HG02970 (cell line): ENCODE results near the gene STAT5B.
"Not testable (repeated sequence)": the region's sequence is repeated elsewhere in the genome, so short reads cannot be mapped to it uniquely, and the experiment has no call there.

ENCODE experiments used
- ATAC-seq: cut with Tn5 transposase; IDR thresholded peaks from one replicate; pipeline ENCODE4 v1.9.1; 2021; ENCODE audit warnings: mild to moderate bottlenecking, moderate library complexity, moderate number of reproducible peaks; ENCODE audit not compliant: unreplicated experiment, low FRiP score

STAT5B gene

DNA sequence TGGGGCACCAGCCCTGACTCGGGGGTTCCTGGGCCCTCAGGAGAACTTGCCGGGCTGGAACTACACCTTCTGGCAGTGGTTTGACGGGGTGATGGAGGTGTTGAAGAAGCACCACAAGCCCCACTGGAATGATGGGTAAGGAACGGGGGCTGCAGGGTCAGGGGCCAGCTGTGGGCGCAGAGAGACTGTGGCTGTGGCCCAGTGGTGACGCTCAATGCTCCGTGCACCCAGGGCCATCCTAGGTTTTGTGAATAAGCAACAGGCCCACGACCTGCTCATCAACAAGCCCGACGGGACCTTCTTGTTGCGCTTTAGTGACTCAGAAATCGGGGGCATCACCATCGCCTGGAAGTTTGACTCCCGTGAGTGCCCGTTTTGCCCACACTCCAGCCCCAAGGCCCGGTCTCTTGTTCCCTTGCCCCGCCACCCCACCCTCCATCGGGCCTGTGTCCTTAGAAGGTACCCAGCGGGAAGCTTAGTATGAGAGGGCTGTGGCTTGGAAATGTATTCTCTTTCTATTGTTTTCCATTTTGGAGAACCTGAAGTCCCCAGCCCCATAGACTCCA lies 31.3 kb upstream of the STAT5B start:
- ATAC-seq: no peak

DNA sequence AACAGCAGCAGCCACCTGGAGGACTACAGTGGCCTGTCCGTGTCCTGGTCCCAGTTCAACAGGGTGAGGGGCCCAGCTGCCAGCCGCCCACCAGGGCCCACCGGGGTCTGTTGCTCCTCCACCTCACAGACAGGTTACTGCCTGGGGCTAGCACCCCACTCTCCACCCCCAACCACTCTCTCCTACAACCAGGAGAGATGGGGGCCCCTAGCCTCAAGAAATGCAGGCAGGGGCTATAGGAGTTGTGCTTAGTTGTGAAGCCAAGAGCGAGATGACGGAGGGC lies 30.1 kb upstream of the STAT5B start:
- ATAC-seq: no peak

DNA sequence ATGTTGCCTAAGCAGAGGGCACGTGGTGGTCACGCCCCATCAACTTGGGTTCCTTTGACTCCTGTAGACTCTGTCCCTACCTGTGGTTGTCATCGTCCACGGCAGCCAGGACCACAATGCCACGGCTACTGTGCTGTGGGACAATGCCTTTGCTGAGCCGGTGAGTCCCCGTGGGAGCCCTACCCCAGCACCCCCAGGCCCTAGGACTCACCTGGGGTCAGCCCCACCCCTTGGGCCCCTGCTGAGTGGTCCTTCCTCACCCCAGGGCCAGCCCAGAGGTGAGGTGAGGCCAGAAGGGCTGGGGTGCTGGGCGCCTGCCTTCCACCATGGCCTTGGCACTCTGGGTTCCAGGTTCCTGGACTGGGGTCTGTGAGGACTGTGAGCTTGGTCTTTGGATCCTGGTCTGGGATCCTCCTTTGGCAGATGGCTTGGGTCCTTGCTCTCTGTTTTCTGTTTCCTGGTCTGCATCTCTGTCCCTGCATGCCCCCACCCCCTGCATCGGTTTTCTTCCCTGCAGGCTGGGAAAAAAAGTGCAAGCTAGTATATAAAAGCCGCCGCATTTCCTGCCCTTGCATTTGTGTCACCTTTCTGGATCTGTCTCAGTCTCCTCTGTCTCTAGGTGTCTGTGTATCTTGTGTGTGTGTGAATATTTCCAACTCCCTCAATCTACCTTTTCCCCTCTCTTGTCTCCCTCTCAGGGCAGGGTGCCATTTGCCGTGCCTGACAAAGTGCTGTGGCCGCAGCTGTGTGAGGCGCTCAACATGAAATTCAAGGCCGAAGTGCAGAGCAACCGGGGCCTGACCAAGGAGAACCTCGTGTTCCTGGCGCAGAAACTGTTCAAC lies 29.6 kb upstream of the STAT5B start:
- ATAC-seq: no peak

DNA sequence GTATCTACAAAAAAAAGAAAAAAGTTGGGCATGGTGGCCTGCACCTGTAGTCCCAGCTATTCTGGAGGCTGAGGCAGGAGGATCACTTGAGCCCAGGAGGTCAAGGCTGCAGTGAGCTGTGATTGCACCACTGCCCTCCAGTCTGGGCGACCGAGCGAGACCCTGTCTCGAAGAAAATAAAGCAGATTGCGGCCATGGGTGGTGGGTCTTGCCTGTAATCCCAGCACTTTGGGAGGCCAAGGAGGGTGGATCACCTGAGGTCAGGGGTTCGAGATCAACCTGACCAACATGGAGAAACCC lies 28.8 kb upstream of the STAT5B start:
- ATAC-seq: not testable (repeated sequence)

DNA sequence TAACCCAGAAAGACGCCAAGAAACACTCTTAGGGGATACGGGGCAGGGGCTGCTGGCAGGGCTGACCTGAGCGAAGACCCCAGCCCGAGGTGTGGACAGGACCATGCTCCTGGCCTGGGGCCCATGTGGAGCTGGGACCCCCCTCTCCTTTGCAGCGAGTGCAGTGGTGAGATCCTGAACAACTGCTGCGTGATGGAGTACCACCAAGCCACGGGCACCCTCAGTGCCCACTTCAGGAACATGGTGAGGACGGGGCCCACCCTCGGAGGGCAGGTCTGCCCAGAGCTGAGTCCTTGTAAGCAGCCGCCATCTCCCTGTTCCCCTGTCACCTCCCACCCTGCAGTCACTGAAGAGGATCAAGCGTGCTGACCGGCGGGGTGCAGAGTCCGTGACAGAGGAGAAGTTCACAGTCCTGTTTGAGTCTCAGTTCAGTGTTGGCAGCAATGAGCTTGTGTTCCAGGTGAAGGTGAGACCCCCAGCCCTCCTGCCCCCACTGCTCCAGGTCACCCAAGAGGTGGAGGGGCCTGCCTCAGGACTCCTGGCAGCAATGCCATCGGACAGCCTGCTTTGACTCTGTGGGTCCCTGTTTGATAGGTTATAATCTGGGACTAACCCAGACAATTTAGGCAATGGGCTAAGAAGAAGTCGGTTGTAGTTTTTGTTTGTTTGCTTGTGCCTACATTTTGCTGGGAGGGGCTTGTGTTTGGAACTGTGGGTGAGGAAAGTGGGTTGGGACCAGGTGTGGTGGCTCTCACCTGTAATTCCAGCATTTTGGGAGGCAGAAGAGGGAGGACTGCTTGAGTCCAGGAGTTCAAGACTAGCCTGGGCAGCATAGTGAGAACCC lies 28.2 kb upstream of the STAT5B start:
- ATAC-seq: no peak

DNA sequence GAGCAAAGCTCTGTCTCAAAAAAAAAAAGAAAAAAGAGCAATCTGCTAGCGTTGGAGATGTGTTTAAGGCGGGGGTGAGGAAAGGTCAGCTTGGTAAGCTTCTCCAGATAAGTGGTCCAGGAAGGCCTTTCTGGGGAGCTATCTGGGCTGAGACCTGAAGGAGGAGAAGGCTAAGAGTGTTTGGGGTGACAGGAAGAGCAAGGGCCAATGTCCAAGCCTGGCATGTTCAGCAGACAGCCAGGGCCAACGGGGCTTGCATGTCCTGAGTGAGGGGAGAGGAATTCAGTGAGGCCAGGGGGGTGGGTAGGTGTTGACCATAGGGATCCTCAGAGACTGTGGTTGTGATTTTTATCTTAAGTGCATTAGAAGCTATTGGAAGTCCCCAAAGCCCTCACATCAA lies 27.5 kb upstream of the STAT5B start:
- ATAC-seq: no peak

DNA sequence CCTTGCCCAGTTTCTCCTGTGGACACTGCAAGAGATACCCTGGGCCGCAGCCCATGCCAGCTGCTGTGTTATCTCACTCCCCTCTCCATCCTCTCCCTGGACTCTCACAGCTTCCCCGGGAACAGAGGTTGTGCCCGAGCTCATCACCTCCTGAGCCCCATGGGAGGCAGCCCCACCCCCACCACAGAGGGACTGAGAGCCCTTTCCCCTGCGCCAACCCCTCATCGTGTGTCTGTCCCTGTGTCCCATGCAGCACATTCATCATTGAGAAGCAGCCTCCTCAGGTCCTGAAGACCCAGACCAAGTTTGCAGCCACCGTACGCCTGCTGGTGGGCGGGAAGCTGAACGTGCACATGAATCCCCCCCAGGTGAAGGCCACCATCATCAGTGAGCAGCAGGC lies 24.8 kb upstream of the STAT5B start:
- no peak for ATAC-seq

DNA sequence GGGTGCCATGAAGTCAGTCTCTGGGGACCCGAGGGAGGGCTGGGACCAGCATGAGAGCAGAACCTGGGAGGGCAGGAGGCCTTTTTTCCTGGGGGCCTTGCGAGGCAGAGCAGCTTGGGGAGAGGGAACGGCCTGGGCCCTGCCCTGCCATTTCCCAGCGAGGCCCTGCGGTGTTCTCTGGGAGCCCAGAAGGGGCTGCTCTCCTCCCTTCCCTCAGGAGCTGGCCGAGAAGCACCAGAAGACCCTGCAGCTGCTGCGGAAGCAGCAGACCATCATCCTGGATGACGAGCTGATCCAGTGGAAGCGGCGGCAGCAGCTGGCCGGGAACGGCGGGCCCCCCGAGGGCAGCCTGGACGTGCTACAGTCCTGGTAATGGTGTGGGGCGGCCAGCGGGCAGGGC lies 23.7 kb upstream of the STAT5B start:
- ATAC-seq: not testable (repeated sequence)

DNA sequence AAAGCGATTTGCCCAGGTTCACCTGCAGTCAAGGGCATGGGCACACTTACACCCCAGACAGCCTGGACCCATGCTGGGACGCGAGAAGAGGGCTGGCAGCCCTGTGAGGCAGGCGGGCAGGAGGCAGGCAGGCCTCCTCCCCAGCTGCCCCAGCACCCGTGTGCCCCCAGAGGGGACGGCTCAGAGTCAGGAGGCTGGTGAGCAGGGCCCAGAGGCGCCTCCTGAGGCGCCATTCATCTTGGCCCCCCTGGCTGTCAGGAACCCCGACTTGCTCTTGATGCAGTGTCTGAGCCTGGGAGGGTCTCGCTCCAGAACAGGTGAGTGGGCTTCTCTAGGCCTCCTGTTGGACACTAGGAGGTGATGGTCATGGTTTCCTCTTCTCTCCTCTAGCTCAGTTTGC lies 23.2 kb upstream of the STAT5B start:
- not testable (repeated sequence) for ATAC-seq

DNA sequence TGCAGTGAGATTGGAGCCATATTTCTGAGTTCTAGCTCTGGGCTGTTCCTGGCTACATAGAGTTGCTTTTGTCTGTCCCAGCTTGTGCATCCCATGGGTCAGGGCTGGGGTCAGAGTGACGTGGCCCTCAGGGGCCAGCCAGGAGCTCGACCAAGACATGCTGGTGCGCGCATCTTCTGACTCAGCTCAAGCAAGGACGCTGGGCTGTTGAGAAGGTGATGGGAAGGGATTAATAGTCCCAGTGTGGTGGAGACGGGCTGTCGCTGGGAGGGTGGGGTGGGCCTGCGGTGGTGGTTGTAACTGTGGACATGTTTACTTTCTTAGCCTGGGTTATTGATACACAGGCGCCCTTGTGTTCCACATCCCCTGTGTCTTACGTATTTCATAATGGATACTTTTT lies 21.6 kb upstream of the STAT5B start:
- not testable (repeated sequence) for ATAC-seq

DNA sequence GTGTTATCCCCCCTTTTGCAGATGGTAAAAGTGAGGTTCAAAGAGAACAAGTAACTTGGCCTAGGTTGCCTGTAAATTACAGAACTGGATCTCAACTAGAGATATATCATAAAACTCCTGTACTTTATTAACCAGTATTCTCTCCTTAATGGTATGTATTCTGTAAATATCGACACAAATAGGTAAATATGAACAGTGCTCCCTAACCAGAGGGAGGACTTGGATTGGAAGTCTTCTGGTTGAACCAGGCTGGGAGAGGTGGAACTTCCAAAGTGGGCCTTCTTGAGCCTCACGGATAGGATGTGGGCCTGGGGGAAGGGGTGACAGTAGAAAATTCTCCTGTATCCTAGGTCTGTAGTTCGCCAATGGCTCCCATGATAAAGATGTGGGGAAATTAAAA lies 19.8 kb upstream of the STAT5B start:
- no peak for ATAC-seq

DNA sequence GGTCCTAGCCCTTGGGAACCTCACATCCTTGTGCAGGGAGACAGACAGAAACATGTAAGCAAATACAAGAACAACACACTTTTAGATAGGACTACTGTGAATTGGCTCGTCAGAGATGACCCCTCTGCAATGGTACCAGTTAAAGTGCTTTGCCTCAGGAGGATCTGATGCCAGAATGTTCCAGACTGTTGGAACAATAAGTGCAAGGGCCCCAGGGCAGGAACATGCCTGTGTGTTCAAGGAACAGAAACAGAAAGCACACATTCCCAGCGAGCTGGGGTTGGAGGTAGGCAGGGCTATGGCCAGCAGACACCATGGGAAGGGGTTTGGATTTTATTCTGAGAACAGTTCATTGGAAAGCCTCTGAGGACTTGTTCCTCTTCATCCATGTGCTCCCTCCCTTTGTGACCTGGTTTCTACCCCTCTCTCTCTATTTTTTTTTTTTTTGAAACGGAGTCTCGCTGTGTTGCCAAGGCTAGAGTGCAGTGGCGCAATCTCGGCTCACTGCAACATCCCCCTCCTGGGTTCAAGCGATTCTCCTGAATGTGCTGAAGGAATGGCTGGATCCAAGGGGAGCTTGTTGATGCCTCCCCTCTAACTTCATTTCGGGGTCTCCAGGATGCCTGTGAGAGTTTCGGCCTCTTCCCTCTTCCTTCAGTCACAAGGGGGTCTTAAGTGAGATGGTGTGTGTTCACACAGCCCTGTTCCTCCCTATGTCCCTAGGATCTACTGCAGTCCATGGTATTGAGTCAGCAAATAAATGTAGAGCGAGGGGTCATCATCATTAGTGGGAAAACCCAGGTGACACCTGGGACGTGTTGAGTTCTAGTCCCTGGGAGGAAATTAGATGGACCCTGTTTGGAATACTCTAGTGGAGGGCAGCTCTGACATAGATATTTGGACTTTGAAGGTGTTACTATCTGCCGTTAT lies 18.5 kb upstream of the STAT5B start:
- ATAC-seq: no peak

DNA sequence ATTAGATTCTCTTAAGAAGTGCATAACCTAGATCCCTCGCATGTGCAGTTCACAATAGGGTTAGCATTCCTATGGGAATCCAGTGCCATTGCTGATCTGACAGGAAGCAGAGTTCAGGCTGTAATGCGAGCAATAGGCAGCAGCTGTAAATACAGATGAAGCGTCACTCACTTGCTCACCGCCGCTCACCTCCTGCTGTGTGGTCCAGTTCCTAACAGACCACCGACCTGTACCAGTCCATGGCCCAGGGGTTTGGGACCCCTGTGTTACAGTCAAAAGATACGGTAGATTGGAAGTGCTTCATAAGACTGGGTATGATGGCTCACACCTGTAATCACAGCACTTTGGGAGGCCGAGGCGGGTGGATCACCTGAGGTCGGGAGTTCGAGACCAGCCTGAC lies 14.9 kb upstream of the STAT5B start:
- ATAC-seq: no peak

DNA sequence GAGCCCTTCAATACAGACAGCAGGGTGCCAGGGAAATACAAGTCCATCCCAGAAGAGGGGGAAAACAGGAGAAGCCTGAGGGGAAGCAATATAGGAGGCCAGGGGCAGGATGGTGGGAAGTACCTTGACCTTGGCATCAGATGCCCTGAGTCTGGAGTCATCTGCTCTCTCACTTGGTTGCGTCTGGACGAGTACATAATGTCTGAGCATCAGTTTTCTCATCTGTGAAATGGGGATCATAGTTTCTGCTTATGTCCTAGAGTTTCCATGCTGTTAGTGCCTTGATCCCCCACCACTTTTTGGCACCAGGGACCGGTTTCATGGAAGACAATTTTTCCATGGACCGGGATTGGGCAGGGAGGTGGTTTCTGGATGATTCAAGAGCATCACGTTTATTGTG lies 14.4 kb upstream of the STAT5B start:
- ATAC-seq: no peak

DNA sequence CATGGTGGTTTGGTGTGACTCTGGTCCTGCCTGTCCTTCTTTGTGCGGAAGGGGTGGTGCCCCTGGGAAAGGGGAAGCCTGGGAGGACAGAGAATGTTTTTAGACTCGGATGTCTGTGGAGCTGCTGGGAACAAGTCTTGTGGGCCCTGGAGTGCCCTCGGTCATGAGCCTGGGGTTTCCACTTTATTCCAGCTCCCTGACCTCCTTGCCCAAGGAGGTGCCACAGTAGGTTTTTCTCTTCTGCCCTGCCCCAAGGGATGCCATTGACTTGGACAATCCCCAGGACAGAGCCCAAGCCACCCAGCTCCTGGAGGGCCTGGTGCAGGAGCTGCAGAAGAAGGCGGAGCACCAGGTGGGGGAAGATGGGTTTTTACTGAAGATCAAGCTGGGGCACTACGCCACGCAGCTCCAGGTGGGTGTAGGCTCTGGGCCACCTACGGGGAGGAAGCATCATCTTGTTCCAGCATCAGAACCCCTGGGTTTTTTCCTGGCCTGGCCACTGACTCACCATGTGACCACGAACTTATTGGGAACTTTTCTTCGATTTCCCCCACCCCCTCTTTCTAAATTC lies 13.5 kb upstream of the STAT5B start:
- no peak for ATAC-seq

DNA sequence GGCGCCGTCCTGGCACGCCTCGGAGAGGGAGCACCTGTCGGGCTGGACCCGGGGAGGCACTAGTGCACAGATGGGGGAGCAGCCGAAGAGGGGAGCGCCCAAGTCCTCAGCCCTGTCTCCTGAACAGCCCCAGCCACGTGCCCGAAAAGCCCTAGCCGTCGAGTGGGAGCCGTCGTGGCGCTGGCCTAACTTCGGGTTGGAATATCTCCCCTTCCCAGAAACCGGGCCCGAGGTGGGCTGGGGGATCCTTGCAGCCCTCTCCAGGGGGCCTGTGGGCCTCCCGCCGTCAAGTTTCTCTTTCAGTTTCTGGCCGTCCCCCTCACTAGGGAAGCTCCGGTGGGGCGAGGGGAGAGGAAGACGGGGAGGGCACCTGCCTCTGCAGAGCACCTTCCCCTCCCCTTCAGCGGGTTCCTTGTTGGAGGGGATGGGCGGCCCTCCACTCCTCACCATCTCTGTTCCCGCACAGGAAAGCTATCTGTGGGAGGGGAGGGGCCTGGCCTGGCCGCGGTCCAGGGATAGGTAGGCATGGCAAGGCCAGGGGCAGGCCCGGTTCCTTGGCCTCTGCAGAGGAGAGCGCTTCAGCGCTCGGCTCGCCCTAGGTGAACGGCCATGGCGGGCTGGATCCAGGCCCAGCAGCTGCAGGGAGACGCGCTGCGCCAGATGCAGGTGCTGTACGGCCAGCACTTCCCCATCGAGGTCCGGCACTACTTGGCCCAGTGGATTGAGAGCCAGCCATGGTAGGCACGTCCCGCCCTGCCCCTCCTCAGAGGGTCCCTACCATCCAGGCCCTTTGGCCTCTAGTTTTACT lies 12.8 kb upstream of the STAT5B start:
- no peak for ATAC-seq

DNA sequence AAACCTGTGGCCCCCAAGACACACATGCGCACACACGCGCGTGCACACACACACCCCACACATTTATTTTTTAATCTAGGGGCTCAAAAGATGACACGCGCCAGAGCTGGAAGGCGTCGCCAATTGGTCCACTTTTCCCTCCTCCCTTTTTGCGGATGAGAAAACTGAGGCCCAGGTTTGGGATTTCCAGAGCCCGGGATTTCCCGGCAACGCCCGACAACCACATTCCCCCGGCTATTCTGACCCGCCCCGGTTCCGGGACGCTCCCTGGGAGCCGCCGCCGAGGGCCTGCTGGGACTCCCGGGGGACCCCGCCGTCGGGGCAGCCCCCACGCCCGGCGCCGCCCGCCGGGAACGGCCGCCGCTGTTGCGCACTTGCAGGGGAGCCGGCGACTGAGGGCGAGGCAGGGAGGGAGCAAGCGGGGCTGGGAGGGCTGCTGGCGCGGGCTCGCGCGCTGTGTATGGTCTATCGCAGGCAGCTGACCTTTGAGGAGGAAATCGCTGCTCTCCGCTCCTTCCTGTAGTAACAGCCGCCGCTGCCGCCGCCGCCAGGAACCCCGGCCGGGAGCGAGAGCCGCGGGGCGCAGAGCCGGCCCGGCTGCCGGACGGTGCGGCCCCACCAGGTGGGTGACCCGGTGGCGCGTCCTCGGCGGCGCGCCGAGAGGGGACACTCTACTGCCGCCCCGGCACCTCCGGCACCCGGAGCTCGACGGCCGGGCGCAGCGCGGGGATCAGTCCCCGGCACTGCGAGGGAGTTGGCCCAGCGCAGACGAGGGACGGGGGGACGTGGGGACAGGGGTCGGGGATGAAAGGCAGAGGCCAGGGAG lies 12.0 kb upstream of the STAT5B start, which contains the start of gene STAT5A:
Gene STAT5A, plus strand, starts transcription at position 522 of the 826 bp plus-strand sequence. CDS start 914 bp downstream, outside the sequence.
- ATAC-seq: no peak

DNA sequence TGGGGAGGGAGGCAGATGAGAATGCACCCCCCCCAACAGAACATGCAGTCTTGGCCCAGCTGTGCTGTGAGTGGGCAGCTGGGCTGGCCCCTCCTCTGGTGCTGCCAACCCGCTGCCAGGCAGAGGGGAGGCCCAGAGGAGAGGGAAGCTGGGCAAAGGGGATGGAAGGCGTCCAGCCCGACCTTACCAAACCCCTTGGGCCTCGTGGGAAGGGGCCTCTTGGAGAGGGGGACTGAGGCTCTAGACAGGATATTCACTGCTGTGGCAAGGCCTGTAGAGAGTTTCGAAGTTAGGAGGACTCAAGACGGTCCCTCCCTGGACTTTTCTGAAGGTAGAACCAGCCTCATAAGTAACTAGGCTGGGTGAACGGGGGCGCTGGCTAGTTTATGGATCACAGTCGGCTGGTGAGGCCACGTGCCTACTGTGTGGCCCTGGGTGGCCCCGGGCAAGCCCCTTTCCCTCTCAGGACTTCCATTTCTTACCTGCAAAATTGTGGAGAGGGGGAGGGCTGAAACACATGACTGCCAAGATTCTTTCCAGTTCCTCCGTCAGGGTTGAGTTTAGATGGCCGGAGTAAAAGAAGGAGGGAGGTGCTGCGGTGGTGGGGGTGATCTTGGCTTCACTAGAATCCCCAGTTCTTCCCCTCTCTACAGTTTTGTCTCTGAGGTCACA lies 11.2 kb upstream of the STAT5B start:
- no peak for ATAC-seq
